Keratinocyte (primary cell): Measurements from ENCODE around the gene ISM1. TPM values are rescaled to one million over a fixed set of nuclear protein-coding genes. Genes with fewer than 3 reads are reported as not detected.

Experiments
- DNase-seq: peaks from one replicate; pipeline ENCODE4 v3.0.0-alpha.2; 2011; ENCODE audit warnings: low read depth, missing footprints, low spot score
- FAIRE-seq: peaks from 2 replicates; lab custom pipeline; 2011; peaks lifted over from hg19 to GRCh38; lab: Jason Lieb, UNC
- H2AFZ ChIP-seq: 2 replicates; pipeline ENCODE4 v1.6.0; 2012; ENCODE audit warnings: low read length, control low read depth, inconsistent platforms; ENCODE audit not compliant: control insufficient read depth
- H3K27ac ChIP-seq: 2 replicates; pipeline ENCODE4 v1.5.1; 2011; ENCODE audit warnings: low read length; ENCODE audit not compliant: control insufficient read depth, insufficient read depth
- H3K27me3 ChIP-seq: 3 replicates; pipeline ENCODE4 v1.6.0; 2011; ENCODE audit warnings: low read length; ENCODE audit not compliant: control insufficient read depth, insufficient read depth; ENCODE audit errors: extremely low read depth
- H3K36me3 ChIP-seq, 2 experiments: 2 replicates in 1 of 2; 3 replicates in 1 of 2; pipeline ENCODE4 v1.5.1; 2011; ENCODE audit warnings: low read length in 2 of 2, mild to moderate bottlenecking in 1 of 2; ENCODE audit not compliant: control insufficient read depth in 2 of 2, insufficient read depth in 2 of 2; ENCODE audit errors: extremely low read depth in 1 of 2
- H3K4me1 ChIP-seq: 3 replicates; pipeline ENCODE4 v1.5.1; 2011; ENCODE audit warnings: low read length; ENCODE audit not compliant: control insufficient read depth, insufficient read depth; ENCODE audit errors: extremely low read depth
- H3K4me2 ChIP-seq: 3 replicates; pipeline ENCODE4 v1.6.0; 2011; ENCODE audit warnings: low read depth, low read length; ENCODE audit not compliant: control insufficient read depth, insufficient read depth; ENCODE audit errors: extremely low read depth
- H3K4me3 ChIP-seq, 3 experiments: fragments of 200-600 bp in 1 of 3; sonication (generic) in 1 of 3; 2 replicates in 2 of 3; 3 replicates in 1 of 3; pipeline ENCODE4 v1.5.1; 2011 to 2016; ENCODE audit warnings: low read length in 3 of 3, mild to moderate bottlenecking in 3 of 3, control low read depth in 2 of 3, inconsistent platforms in 1 of 3, low read depth in 1 of 3, mixed read lengths in 1 of 3, mixed run types in 1 of 3, moderate library complexity in 1 of 3; ENCODE audit not compliant: control insufficient read depth in 2 of 3, insufficient read depth in 2 of 3; ENCODE audit errors: extremely low read depth in 1 of 3
- H3K79me2 ChIP-seq: 2 replicates; pipeline ENCODE4 v1.6.0; 2012; ENCODE audit warnings: low read length; ENCODE audit not compliant: control insufficient read depth, insufficient read depth
- H3K9ac ChIP-seq: 3 replicates; pipeline ENCODE4 v1.6.0; 2011; ENCODE audit warnings: low read length; ENCODE audit not compliant: control insufficient read depth, insufficient read depth; ENCODE audit errors: extremely low read depth
- H3K9me1 ChIP-seq: 3 replicates; pipeline ENCODE4 v1.6.0; 2011; ENCODE audit warnings: low read length; ENCODE audit not compliant: control insufficient read depth, insufficient read depth; ENCODE audit errors: extremely low read depth
- H3K9me3 ChIP-seq: 2 replicates; pipeline ENCODE4 v1.5.1; 2012; ENCODE audit warnings: low read depth, low read length; ENCODE audit not compliant: control insufficient read depth
- H4K20me1 ChIP-seq: 3 replicates; pipeline ENCODE4 v1.6.0; 2011; ENCODE audit warnings: low read length; ENCODE audit not compliant: control insufficient read depth, insufficient read depth; ENCODE audit errors: extremely low read depth
- CTCF ChIP-seq, 3 experiments: IDR thresholded peaks in 1 of 3; conservative IDR thresholded peaks in 1 of 3; optimal IDR thresholded peaks in 1 of 3; 2 replicates in 2 of 3; 3 replicates in 1 of 3; pipeline versions ENCODE3 to v1.5.1; 2011; ENCODE audit warnings: low read length in 3 of 3, mild to moderate bottlenecking in 3 of 3, moderate library complexity in 2 of 3, control low read depth in 1 of 3, inconsistent platforms in 1 of 3; ENCODE audit not compliant: insufficient read depth in 2 of 3; ENCODE audit errors: extremely low read depth in 1 of 3
- EZH2 ChIP-seq: IDR thresholded peaks from one replicate; pipeline ENCODE4 v1.6.1; 2012; ENCODE audit warnings: inconsistent platforms, mild to moderate bottlenecking, low read length, moderate library complexity
- dilution Hi-C: fragments of 300-500 bp; cut with MboI; formaldehyde crosslinking; loops from one replicate; pipeline ENCODE4 v1.7.0; 2020; ENCODE audit warnings: low sequenced_read_pairs; ENCODE audit not compliant: extremely low pct_ligation_motif_present
- polyA plus RNA-seq, 5 experiments: library from polyadenylated mRNA; depleted of rRNA in 3 of 5; stranded (reverse) in 3 of 5; stranded (forward) in 1 of 5; unstranded in 1 of 5; fragments of >200 nt; gene quantifications; 1 replicate in 1 of 5; 2 replicates in 3 of 5; 3 replicates in 1 of 5; pipeline versions ENCODE4 v1.2.1 to v1.2.3, GENCODE V29; 2011 to 2012; ENCODE audit warnings: missing spikeins in 2 of 5, low read depth in 1 of 5, low replicate concordance in 1 of 5

ISM1 gene
- polyA plus RNA-seq, 1 donor (not counting 4 experiments of a cell fraction or from before 2014, with no cell fraction given), result 3.3 TPM

GRCh38 chr20:13207016-13207415 lies 14.1 kb upstream of the ISM1 start:
- no peaks in the 10 kb centered on the region for H4K20me1 ChIP-seq
- H3K9ac ChIP-seq, result no peak overlapping the region
- no peak for FAIRE-seq
- no peaks in the 10 kb centered on the region for H3K9me3 ChIP-seq
- H3K4me1 ChIP-seq, result peaks cover 6% of the 10 kb centered on the region
- H3K27me3 ChIP-seq, result no peaks in the 10 kb centered on the region
- no peak overlapping the region for H3K4me2 ChIP-seq
- no peak overlapping the region for H3K27ac ChIP-seq
- H3K9me1 ChIP-seq, result no peaks in the 10 kb centered on the region
- H3K36me3 ChIP-seq, result no peaks in the 10 kb centered on the region
- no peaks in the 10 kb centered on the region for H3K79me2 ChIP-seq
- DNase-seq, result no peak
- dilution Hi-C loops, result no loop called here
- TF ChIP-seq EZH2, result no peak
- TF ChIP-seq CTCF (optimal IDR thresholded peaks at IDR 0.05 in 1 of 3, IDR thresholded peaks at IDR 0.05 in 1 of 3, conservative IDR thresholded peaks at IDR 0.05 in 1 of 3; ENCODE audit: extremely low read depth in 1 of 3, insufficient read depth in 2 of 3, low read length in 3 of 3), result no peak
- H2AFZ ChIP-seq, result no peak overlapping the region
- H3K4me3 ChIP-seq, result no peak overlapping the region

- Histone ChIP-seq H3K4me1 (no peaks in the 10 kb centered on the region), H3K9me3 (no peaks in the 10 kb centered on the region), H3K79me2 (no peaks in the 10 kb centered on the region), H3K4me2 (no peak overlapping the region), H4K20me1 (no peaks in the 10 kb centered on the region), H3K36me3 (no peaks in the 10 kb centered on the region), H3K27ac (no peak overlapping the region), H3K4me3 (no peak overlapping the region), H3K9me1 (no peaks in the 10 kb centered on the region), H3K9ac (no peak overlapping the region), H2AFZ (no peak overlapping the region), H3K27me3 (no peaks in the 10 kb centered on the region)
- FAIRE-seq (no peak), DNase-seq (no peak)
- dilution Hi-C loops, result no loop called here
- TF ChIP-seq CTCF (optimal IDR thresholded peaks at IDR 0.05 in 1 of 3, IDR thresholded peaks at IDR 0.05 in 1 of 3, conservative IDR thresholded peaks at IDR 0.05 in 1 of 3; ENCODE audit: extremely low read depth in 1 of 3, insufficient read depth in 2 of 3, low read length in 3 of 3), result no peak
- TF ChIP-seq EZH2, result no peak
These were observed 9.0 kb upstream of the ISM1 start for GRCh38 chr20:13211956-13212618.
